HEK293 (cell line): Measurements from ENCODE around the gene TBX1.

Experiments
- CTCF ChIA-PET: fragments of 350-600 bp; formaldehyde crosslinking; extraction: SDS; loops from one replicate; lab custom pipeline; 2021; ENCODE audit warnings: antibody characterized with exemption; lab: Yijun Ruan, JAX
- POLR2A ChIA-PET: fragments of 300-600 bp; formaldehyde crosslinking; extraction: SDS; loops from one replicate; lab custom pipeline; 2020; ENCODE audit warnings: antibody characterized with exemption, inconsistent platforms; lab: Yijun Ruan, JAX
- H3K27ac ChIP-seq: fragments of 200-500 bp; sonication (Bioruptor generic); 2 replicates; pipeline ENCODE4 v1.5.1; 2014; ENCODE audit warnings: low read depth, low read length, control low read depth, inconsistent platforms; ENCODE audit errors: extremely low read depth
- H3K36me3 ChIP-seq, 2 experiments: fragments of 200-500 bp in 1 of 2; sonication (Bioruptor generic) in 1 of 2; 1 replicate in 1 of 2; 2 replicates in 1 of 2; pipeline ENCODE4 v1.5.1; 2014 to 2017; ENCODE audit warnings: inconsistent platforms in 2 of 2, low read length in 2 of 2; ENCODE audit not compliant: control insufficient read depth in 2 of 2, insufficient read depth in 1 of 2
- H3K4me1 ChIP-seq: fragments of 200-500 bp; sonication (Bioruptor generic); 2 replicates; pipeline ENCODE4 v1.5.1; 2014; ENCODE audit warnings: mild to moderate bottlenecking, low read length, inconsistent platforms; ENCODE audit not compliant: control insufficient read depth, insufficient read depth
- H3K4me3 ChIP-seq: 2 replicates; pipeline ENCODE4 v1.5.1; 2011; ENCODE audit warnings: low read depth, mild to moderate bottlenecking, control low read depth, low read length, moderate library complexity
- H3K9me3 ChIP-seq: fragments of 200-500 bp; sonication (Bioruptor generic); 2 replicates; pipeline ENCODE4 v1.5.1; 2014; ENCODE audit warnings: low read depth, low read length, inconsistent platforms; ENCODE audit not compliant: control insufficient read depth, insufficient read depth
- GFI1B ChIP-seq: fragments of 450-650 bp; formaldehyde crosslinking; IDR thresholded peaks from 2 replicates; pipeline ENCODE4 v1.5.1; 2016; ENCODE audit warnings: missing biosample characterization, missing genetic modification characterization
- KLF10 ChIP-seq: fragments of 450-650 bp; IDR thresholded peaks from 2 replicates; pipeline ENCODE4 v1.5.1; 2018; ENCODE audit warnings: missing biosample characterization, mild to moderate bottlenecking, missing genetic modification characterization
- ZNF513 ChIP-seq: fragments of 450-650 bp; IDR thresholded peaks from 2 replicates; pipeline ENCODE4 v1.5.1; 2018; ENCODE audit warnings: missing biosample characterization, missing genetic modification characterization
- ZNF514 ChIP-seq: fragments of 450-650 bp; formaldehyde crosslinking; IDR thresholded peaks from 2 replicates; pipeline ENCODE4 v1.5.1; 2016; ENCODE audit warnings: missing biosample characterization, missing genetic modification characterization
- ZNF529 ChIP-seq: fragments of 450-650 bp; formaldehyde crosslinking; IDR thresholded peaks from 2 replicates; pipeline ENCODE4 v1.5.1; 2017; ENCODE audit warnings: missing genetic modification characterization, missing biosample characterization; ENCODE audit not compliant: insufficient replicate concordance
- ZNF561 ChIP-seq: fragments of 450-650 bp; IDR thresholded peaks from 2 replicates; pipeline ENCODE4 v1.5.1; 2018; ENCODE audit warnings: missing biosample characterization, missing genetic modification characterization, borderline replicate concordance
- ZNF830 ChIP-seq: fragments of 450-650 bp; IDR thresholded peaks from 2 replicates; pipeline ENCODE4 v1.5.0; 2018; ENCODE audit warnings: missing biosample characterization, missing genetic modification characterization, low read depth, mild to moderate bottlenecking, moderate library complexity
- ZSCAN5A ChIP-seq: fragments of 450-650 bp; formaldehyde crosslinking; IDR thresholded peaks from 2 replicates; pipeline ENCODE4 v1.5.1; 2016; ENCODE audit warnings: missing biosample characterization, missing genetic modification characterization
- TF ChIP-seq, protein P1 (sequence below): fragments of 450-650 bp; formaldehyde crosslinking; IDR thresholded peaks from 2 replicates; pipeline ENCODE4 v1.5.1; 2016; ENCODE audit warnings: missing biosample characterization, missing genetic modification characterization, borderline replicate concordance
- TF ChIP-seq, protein P2 (sequence below): fragments of 450-650 bp; formaldehyde crosslinking; IDR thresholded peaks from 2 replicates; pipeline ENCODE4 v1.5.1; 2016; ENCODE audit warnings: missing biosample characterization, missing genetic modification characterization

TBX1 gene

DNA sequence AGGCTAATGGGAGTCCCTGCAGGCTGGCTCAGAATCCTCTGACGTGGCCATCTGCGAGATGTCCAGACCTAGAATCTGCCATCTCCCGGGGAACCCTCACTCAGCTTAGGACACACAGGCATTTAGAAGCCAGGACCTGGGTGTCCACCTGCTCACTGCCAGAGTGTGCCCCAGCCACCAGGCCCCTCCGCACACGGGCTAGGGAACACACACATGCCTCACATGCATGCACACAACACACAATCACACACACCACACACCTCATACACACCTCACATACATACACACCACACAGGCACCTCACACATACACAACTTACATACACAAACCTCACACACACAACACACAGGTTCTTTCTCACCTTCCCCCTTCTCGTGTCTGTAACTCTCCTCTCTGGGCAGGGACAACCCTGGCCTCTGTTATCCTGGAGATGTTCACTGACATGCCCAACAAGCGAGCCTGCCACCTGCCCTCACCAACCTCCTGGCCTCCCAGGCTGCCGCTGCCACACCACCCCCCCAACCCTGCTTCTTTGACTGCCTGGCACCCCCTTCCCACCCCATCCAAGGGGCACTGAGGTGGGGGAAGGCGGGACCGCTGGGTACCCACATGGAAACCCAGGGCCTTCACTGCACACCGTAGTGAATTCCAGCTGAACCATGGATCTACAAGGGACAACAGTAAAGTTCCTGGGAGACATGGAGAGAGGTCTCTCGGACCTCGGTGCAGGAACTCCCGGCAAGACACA, 56.0 kb downstream of the TBX1 start:
- Histone ChIP-seq H3K4me3 (no peak overlapping the region), H3K4me1 (no peaks in the 10 kb centered on the region), H3K36me3 (peaks cover 0 to 26% of the 10 kb centered on the region in 2 experiments; a peak in 1 of 3 replicates), H3K27ac (no peak overlapping the region), H3K9me3 (no peaks in the 10 kb centered on the region)
- TF ChIP-seq GFI1B (tag by site-specific recombination) (no peak), ZNF561 (no peak), ZNF830 (tag by site-specific recombination) (no peak), ZNF529 (tag by site-specific recombination) (no peak), ZNF513 (tag by site-specific recombination) (no peak), ZSCAN5A (tag by site-specific recombination) (no peak), ZNF514 (tag by site-specific recombination) (no peak), KLF10 (tag by site-specific recombination) (no peak)
- TF ChIP-seq, protein P1, sequence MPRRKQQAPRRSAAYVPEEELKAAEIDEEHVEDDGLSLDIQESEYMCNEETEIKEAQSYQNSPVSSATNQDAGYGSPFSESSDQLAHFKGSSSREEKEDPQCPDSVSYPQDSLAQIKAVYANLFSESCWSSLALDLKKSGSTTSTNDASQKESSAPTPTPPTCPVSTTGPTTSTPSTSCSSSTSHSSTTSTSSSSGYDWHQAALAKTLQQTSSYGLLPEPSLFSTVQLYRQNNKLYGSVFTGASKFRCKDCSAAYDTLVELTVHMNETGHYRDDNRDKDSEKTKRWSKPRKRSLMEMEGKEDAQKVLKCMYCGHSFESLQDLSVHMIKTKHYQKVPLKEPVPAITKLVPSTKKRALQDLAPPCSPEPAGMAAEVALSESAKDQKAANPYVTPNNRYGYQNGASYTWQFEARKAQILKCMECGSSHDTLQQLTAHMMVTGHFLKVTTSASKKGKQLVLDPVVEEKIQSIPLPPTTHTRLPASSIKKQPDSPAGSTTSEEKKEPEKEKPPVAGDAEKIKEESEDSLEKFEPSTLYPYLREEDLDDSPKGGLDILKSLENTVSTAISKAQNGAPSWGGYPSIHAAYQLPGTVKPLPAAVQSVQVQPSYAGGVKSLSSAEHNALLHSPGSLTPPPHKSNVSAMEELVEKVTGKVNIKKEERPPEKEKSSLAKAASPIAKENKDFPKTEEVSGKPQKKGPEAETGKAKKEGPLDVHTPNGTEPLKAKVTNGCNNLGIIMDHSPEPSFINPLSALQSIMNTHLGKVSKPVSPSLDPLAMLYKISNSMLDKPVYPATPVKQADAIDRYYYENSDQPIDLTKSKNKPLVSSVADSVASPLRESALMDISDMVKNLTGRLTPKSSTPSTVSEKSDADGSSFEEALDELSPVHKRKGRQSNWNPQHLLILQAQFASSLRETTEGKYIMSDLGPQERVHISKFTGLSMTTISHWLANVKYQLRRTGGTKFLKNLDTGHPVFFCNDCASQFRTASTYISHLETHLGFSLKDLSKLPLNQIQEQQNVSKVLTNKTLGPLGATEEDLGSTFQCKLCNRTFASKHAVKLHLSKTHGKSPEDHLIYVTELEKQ (tag by site-specific recombination), result no peak
- TF ChIP-seq, protein P2, sequence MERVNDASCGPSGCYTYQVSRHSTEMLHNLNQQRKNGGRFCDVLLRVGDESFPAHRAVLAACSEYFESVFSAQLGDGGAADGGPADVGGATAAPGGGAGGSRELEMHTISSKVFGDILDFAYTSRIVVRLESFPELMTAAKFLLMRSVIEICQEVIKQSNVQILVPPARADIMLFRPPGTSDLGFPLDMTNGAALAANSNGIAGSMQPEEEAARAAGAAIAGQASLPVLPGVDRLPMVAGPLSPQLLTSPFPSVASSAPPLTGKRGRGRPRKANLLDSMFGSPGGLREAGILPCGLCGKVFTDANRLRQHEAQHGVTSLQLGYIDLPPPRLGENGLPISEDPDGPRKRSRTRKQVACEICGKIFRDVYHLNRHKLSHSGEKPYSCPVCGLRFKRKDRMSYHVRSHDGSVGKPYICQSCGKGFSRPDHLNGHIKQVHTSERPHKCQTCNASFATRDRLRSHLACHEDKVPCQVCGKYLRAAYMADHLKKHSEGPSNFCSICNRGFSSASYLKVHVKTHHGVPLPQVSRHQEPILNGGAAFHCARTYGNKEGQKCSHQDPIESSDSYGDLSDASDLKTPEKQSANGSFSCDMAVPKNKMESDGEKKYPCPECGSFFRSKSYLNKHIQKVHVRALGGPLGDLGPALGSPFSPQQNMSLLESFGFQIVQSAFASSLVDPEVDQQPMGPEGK (tag by site-specific recombination), result no peak
- POLR2A ChIA-PET, result no interaction called here
- CTCF ChIA-PET, result no interaction called here
